Osteoblast (primary cell): ENCODE measurements around the gene PLXNA4. TPM values are rescaled to one million over a fixed set of nuclear protein-coding genes. Genes with fewer than 3 reads are reported as not detected.

Experiments used
- DNase-seq: peaks from one replicate; pipeline ENCODE4 v3.0.0; 2011; ENCODE audit warnings: low spot score, mixed read lengths; ENCODE audit not compliant: insufficient read length; ENCODE audit errors: missing footprints
- H2AFZ ChIP-seq: 2 replicates; pipeline ENCODE4 v1.6.0; 2011; ENCODE audit warnings: mild to moderate bottlenecking, low read length
- H3K27ac ChIP-seq: 2 replicates; pipeline ENCODE4 v1.5.1; 2011; ENCODE audit warnings: mild to moderate bottlenecking, low read depth, low read length, moderate library complexity
- H3K27me3 ChIP-seq: 2 replicates; pipeline ENCODE4 v1.6.0; 2012; ENCODE audit warnings: mild to moderate bottlenecking, control low read depth, inconsistent platforms, low read length, moderate library complexity; ENCODE audit not compliant: insufficient read depth
- H3K36me3 ChIP-seq: 2 replicates; pipeline ENCODE4 v1.5.1; 2011; ENCODE audit warnings: mild to moderate bottlenecking, low read length, control low read depth, moderate library complexity; ENCODE audit not compliant: insufficient read depth
- H3K4me1 ChIP-seq: 2 replicates; pipeline ENCODE4 v1.5.1; 2011; ENCODE audit warnings: mild to moderate bottlenecking, low read length, control low read depth, moderate library complexity; ENCODE audit not compliant: insufficient read depth
- H3K4me2 ChIP-seq: 2 replicates; pipeline ENCODE4 v1.6.0; 2011; ENCODE audit warnings: mild to moderate bottlenecking, low read length; ENCODE audit not compliant: insufficient read depth
- H3K4me3 ChIP-seq: fragments of 200-600 bp; sonication (generic); 3 replicates; pipeline ENCODE4 v1.5.1; 2012; ENCODE audit warnings: mild to moderate bottlenecking, low read length, inconsistent platforms; ENCODE audit not compliant: insufficient read depth
- H3K79me2 ChIP-seq: 2 replicates; pipeline ENCODE4 v1.6.0; 2012; ENCODE audit warnings: mild to moderate bottlenecking, low read length, control low read depth, inconsistent platforms; ENCODE audit not compliant: insufficient read depth
- H3K9me3 ChIP-seq: 2 replicates; pipeline ENCODE4 v1.5.1; 2011; ENCODE audit warnings: low read depth, low read length, control low read depth
- H4K20me1 ChIP-seq: 2 replicates; pipeline ENCODE4 v1.6.0; 2012; ENCODE audit warnings: mild to moderate bottlenecking, low read length, control low read depth; ENCODE audit not compliant: insufficient read depth
- total RNA-seq: library from RNA; depleted of rRNA; stranded (reverse); fragments of >200 nt; gene quantifications from 2 replicates; pipeline ENCODE4 v1.2.3, GENCODE V29; 2012
- TF ChIP-seq, protein P1 (sequence below): IDR thresholded peaks from 2 replicates; pipeline ENCODE4 v1.5.1; 2011; ENCODE audit warnings: mild to moderate bottlenecking, low read depth, low read length, moderate library complexity; ENCODE audit errors: extremely low read depth

Gene PLXNA4
- total RNA-seq, 1 donor = 4.3 TPM

DNA sequence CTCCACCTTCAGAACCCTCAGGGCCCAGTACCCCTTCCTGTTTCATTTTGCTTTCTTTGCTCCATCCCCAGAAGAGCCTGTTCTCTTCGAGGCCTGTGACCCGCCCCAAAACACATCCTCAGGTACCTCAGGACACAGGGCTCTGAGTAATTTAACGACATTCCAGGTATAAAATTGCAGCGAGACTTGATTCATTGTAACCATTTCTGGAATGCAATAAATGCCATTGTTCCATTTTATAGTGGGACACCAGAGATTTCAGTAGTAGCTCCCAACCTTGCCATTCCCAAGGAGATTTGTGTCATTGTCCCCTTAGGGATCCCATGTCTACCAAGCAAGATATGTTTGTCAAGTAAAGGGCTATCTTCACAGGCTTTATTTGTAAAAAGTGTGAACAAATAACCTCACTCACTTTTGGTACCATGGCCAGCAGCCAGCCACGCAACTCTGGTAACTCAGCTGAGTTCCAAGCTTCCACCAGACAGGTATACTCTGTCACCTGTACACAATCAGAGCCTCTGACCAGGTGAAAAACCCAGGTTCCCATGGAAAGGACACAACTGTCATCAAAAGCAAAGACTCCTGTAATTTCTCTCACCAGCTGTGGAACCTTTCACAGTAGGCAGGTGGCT, 441.3 kb downstream of the PLXNA4 start:
- H3K36me3 ChIP-seq = no peaks in the 10 kb centered on the region
- no peaks in the 10 kb centered on the region for H4K20me1 ChIP-seq
- TF ChIP-seq, protein P1, sequence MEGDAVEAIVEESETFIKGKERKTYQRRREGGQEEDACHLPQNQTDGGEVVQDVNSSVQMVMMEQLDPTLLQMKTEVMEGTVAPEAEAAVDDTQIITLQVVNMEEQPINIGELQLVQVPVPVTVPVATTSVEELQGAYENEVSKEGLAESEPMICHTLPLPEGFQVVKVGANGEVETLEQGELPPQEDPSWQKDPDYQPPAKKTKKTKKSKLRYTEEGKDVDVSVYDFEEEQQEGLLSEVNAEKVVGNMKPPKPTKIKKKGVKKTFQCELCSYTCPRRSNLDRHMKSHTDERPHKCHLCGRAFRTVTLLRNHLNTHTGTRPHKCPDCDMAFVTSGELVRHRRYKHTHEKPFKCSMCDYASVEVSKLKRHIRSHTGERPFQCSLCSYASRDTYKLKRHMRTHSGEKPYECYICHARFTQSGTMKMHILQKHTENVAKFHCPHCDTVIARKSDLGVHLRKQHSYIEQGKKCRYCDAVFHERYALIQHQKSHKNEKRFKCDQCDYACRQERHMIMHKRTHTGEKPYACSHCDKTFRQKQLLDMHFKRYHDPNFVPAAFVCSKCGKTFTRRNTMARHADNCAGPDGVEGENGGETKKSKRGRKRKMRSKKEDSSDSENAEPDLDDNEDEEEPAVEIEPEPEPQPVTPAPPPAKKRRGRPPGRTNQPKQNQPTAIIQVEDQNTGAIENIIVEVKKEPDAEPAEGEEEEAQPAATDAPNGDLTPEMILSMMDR = no peak
- no peak overlapping the region for H3K4me2 ChIP-seq
- H3K79me2 ChIP-seq = no peaks in the 10 kb centered on the region
- H3K4me3 ChIP-seq = no peak overlapping the region
- no peaks in the 10 kb centered on the region for H3K27me3 ChIP-seq
- no peak for DNase-seq
- no peak overlapping the region for H2AFZ ChIP-seq
- no peaks in the 10 kb centered on the region for H3K9me3 ChIP-seq
- H3K4me1 ChIP-seq = no peaks in the 10 kb centered on the region
- H3K27ac ChIP-seq = no peak overlapping the region

DNA sequence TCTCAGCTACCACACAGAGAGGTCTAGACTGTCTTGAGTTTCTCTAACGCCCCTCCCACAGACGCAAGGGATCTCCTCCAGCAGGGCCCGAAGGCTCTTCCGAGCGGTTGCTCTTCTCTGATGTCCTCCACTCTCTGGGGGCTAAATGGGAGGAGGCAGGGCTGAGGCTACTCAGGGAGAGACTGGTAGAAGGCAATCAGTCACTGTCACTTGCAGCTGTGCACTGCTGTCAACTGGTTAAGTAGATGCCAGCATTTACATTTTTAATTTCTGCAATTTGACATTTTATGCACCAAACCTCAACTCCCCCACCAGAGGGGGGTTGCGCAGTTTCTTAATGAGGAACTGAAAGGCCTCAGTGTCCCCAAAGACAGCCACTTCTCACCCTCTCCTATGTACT, 442.8 kb downstream of the PLXNA4 start:
- H3K79me2 ChIP-seq = no peaks in the 10 kb centered on the region
- no peaks in the 10 kb centered on the region for H3K4me1 ChIP-seq
- no peak overlapping the region for H3K4me2 ChIP-seq
- no peak for DNase-seq
- H3K4me3 ChIP-seq = no peak overlapping the region
- TF ChIP-seq, protein P1 = no peak
- H3K27me3 ChIP-seq = no peaks in the 10 kb centered on the region
- no peaks in the 10 kb centered on the region for H4K20me1 ChIP-seq
- H2AFZ ChIP-seq = no peak overlapping the region
- no peaks in the 10 kb centered on the region for H3K36me3 ChIP-seq
- no peaks in the 10 kb centered on the region for H3K9me3 ChIP-seq
- no peak overlapping the region for H3K27ac ChIP-seq

DNA sequence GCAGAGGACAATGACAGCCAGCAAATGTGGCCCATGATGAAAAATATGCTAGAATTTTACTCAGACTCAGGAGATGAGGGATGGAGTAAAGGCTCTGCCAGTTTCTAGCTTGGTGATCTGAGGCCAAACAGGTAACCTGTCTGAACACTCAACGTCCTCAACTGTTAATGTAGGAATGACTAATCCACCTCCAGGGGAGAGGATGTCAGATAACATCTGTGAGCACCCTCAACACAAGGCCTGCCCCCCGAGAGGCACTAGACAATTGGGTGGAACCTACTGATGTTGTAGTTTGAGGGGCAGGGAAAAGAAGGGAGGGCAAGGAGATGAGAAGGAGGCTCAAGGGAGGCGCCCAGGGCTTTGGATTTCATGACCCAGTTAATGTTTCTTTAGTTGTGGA, 445.1 kb downstream of the PLXNA4 start:
- Histone ChIP-seq H2AFZ (no peak overlapping the region), H3K4me1 (no peaks in the 10 kb centered on the region), H3K4me3 (no peak overlapping the region), H3K4me2 (no peak overlapping the region), H3K27ac (no peak overlapping the region), H3K79me2 (no peaks in the 10 kb centered on the region), H3K36me3 (no peaks in the 10 kb centered on the region), H3K9me3 (no peaks in the 10 kb centered on the region), H4K20me1 (no peaks in the 10 kb centered on the region), H3K27me3 (no peaks in the 10 kb centered on the region)
- TF ChIP-seq, protein P1 = no peak
- DNase-seq = no peak

DNA sequence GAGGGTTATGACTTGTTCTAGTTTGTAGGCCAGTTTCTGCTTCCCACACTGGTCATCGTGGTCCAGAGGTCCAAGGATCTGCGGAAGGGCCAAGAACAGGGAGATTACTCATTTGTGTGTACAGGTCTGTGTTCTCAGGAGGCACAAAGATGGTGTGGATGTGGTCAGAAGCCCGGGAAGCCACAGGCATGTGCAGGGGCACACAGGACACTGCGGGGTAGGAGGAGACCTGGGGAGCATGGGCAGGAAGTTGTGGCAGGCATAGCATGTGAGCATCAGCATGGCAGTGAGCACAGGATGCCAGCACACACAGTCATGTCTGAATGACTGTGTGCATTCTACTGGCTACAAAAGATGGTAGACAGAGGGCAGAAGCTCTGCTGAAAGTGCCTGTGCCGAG, 445.8 kb downstream of the PLXNA4 start:
- Histone ChIP-seq H3K79me2 (no peaks in the 10 kb centered on the region), H3K4me3 (no peak overlapping the region), H4K20me1 (no peaks in the 10 kb centered on the region), H3K27me3 (no peaks in the 10 kb centered on the region), H3K27ac (no peak overlapping the region), H3K4me2 (no peak overlapping the region), H3K36me3 (no peaks in the 10 kb centered on the region), H3K4me1 (no peaks in the 10 kb centered on the region), H2AFZ (no peak overlapping the region), H3K9me3 (no peaks in the 10 kb centered on the region)
- no peak for DNase-seq
- TF ChIP-seq, protein P1 = no peak
